ENCODE measurements around the gene MICU1.
"Not testable (repeated sequence)": the region's sequence is repeated elsewhere in the genome, so short reads cannot be mapped to it uniquely, and the experiment has no call there.

The MICU1 gene

GRCh38 chr10:72337039-72337629 is 288.7 kb downstream of the MICU1 start:
- DNase-seq = peak; percentile 67

- DNase-seq = no peak
Observed at GRCh38 chr10:72336259-72337038, 289.4 kb downstream of the MICU1 start.

- DNase-seq = no peak
Observed at GRCh38 chr10:72335394-72336258, 290.3 kb downstream of the MICU1 start.

- DNase-seq = peak; percentile 57
Observed at GRCh38 chr10:72334825-72335393, 291.0 kb downstream of the MICU1 start.

GRCh38 chr10:72334196-72334824 is 291.6 kb downstream of the MICU1 start:
- no peak for DNase-seq

- no peak for DNase-seq
Observed at GRCh38 chr10:72333112-72334015, 292.5 kb downstream of the MICU1 start.

- peak; percentile 79 for DNase-seq
Observed at GRCh38 chr10:72332423-72333111, 293.3 kb downstream of the MICU1 start.

GRCh38 chr10:72331575-72332422 is 294.1 kb downstream of the MICU1 start:
- DNase-seq = peak; percentile 98

GRCh38 chr10:72330069-72330426 is 295.8 kb downstream of the MICU1 start:
- DNase-seq = no peak

- DNase-seq = no peak
Observed at GRCh38 chr10:72329290-72330068, 296.4 kb downstream of the MICU1 start.

GRCh38 chr10:72328829-72329204 is 297.1 kb downstream of the MICU1 start:
- peak; percentile 21 for DNase-seq

- peak; percentile 74 for DNase-seq
Observed at GRCh38 chr10:72328045-72328828, 297.6 kb downstream of the MICU1 start.

GRCh38 chr10:72326665-72327603 is 298.9 kb downstream of the MICU1 start:
- peak; percentile 71 for DNase-seq

GRCh38 chr10:72325243-72326175 is 300.4 kb downstream of the MICU1 start:
- DNase-seq = not testable (repeated sequence)

- no peak for DNase-seq
Observed at GRCh38 chr10:72323771-72324191, 302.1 kb downstream of the MICU1 start.

All from hematopoietic multipotent progenitor cell treated with erythropoietin and hydrocortisone succinate and interleukin-3 and kit ligand, for 8 days (in vitro differentiated cells).